Ishikawa (cell line): Measurements from ENCODE around the gene COA7.

Experiments used
- CEBPB ChIP-seq: IDR thresholded peaks from 2 replicates; pipeline ENCODE4 v1.6.1; 2012
- CREB1 ChIP-seq: IDR thresholded peaks from 2 replicates; pipeline ENCODE4 v1.6.1; 2012; ENCODE audit warnings: low read depth
- EGR1 ChIP-seq: IDR thresholded peaks from 2 replicates; pipeline ENCODE4 v1.6.1; 2012
- EP300 ChIP-seq: IDR thresholded peaks from 2 replicates; pipeline ENCODE4 v1.6.1; 2012; ENCODE audit warnings: borderline replicate concordance
- FOXM1 ChIP-seq: IDR thresholded peaks from 2 replicates; pipeline ENCODE4 v1.6.1; 2012; ENCODE audit warnings: low read depth, borderline replicate concordance
- MAX ChIP-seq: IDR thresholded peaks from 2 replicates; pipeline ENCODE4 v1.6.1; 2012
- NFIC ChIP-seq: IDR thresholded peaks from 2 replicates; pipeline ENCODE4 v1.6.1; 2012
- RAD21 ChIP-seq: IDR thresholded peaks from 2 replicates; pipeline ENCODE4 v1.6.1; 2012; ENCODE audit warnings: low read depth
- REST ChIP-seq: IDR thresholded peaks from 2 replicates; pipeline ENCODE4 v1.6.1; 2012; ENCODE audit warnings: low read depth, mild to moderate bottlenecking
- TAF1 ChIP-seq: IDR thresholded peaks from 2 replicates; pipeline ENCODE4 v1.6.1; 2012; ENCODE audit warnings: low read depth, mild to moderate bottlenecking
- TEAD4 ChIP-seq: IDR thresholded peaks from 2 replicates; pipeline ENCODE4 v1.6.1; 2012
- USF1 ChIP-seq: IDR thresholded peaks from 2 replicates; pipeline ENCODE4 v1.6.1; 2012
- YY1 ChIP-seq: IDR thresholded peaks from 2 replicates; pipeline ENCODE4 v1.6.1; 2012; ENCODE audit warnings: low read depth
- ZBTB7A ChIP-seq: IDR thresholded peaks from 2 replicates; pipeline ENCODE4 v1.6.1; 2012; ENCODE audit warnings: low read depth

- TF ChIP-seq REST (no peak), TAF1 (no peak), EP300 (no peak), TEAD4 (no peak), NFIC (no peak), EGR1 (no peak), CREB1 (no peak), USF1 (no peak), YY1 (no peak), ZBTB7A (no peak), RAD21 (no peak), MAX (no peak), CEBPB (no peak), FOXM1 (no peak)
Measured at GRCh38 chr1:52695627-52696026, 2.5 kb downstream of the COA7 start.
